GM12892 (cell line): Measurements from ENCODE around the gene WWP2.

Experiments used
- POLR2A ChIP-seq: IDR thresholded peaks from 2 replicates; pipeline ENCODE4 v1.6.1; 2011; ENCODE audit warnings: low read depth, low read length, control low read depth
- POLR2AphosphoS5 ChIP-seq: IDR thresholded peaks from 2 replicates; pipeline ENCODE4 v1.6.1; 2011; ENCODE audit warnings: low read depth, low read length, control low read depth
- TAF1 ChIP-seq: IDR thresholded peaks from 2 replicates; pipeline ENCODE4 v1.6.1; 2011; ENCODE audit warnings: low read depth, mild to moderate bottlenecking, control low read depth, low read length, borderline replicate concordance

- TF ChIP-seq POLR2A (no peak), TAF1 (no peak), POLR2AphosphoS5 (no peak)
These were observed 155.6 kb downstream of the WWP2 start for GRCh38 chr16:69917739-69918138.
